HG03520 (cell line): ENCODE measurements around the gene SRRM5.
"Not testable (repeated sequence)": the region's sequence is repeated elsewhere in the genome, so short reads cannot be mapped to it uniquely, and the experiment has no call there.

ENCODE experiments used
- ATAC-seq: cut with Tn5 transposase; IDR thresholded peaks from one replicate; pipeline ENCODE4 v1.9.1; 2021; ENCODE audit warnings: mild to moderate bottlenecking, moderate library complexity; ENCODE audit not compliant: unreplicated experiment

SRRM5 gene

DNA sequence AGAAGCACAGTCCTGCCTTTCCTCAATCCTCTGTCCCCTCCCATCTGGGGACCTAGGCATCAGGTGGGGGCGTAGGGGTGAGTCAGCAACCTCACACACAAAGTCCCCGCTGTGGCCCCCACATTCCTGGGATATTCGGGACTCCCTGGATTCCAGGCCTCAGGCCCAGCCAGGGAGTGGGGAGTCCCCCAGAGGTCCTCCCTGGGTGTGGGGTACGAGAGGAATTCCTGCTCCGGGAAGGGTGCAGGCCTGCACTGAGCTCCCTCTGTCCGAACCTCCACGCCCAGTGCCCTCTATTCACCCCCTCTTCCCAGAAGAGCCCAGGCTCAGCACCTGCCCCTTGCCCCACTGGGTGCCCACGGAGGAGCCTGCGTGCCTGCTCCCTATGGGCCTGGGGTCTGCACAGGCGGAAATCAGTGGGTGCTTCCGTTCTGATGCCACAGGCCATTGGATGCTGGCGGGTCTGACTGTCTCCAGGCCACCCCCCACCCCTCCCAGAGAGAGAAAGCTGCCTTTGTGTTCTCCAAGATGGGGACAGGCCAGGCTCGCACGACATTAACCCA is 24.3 kb downstream of the SRRM5 start:
- ATAC-seq = no peak

DNA sequence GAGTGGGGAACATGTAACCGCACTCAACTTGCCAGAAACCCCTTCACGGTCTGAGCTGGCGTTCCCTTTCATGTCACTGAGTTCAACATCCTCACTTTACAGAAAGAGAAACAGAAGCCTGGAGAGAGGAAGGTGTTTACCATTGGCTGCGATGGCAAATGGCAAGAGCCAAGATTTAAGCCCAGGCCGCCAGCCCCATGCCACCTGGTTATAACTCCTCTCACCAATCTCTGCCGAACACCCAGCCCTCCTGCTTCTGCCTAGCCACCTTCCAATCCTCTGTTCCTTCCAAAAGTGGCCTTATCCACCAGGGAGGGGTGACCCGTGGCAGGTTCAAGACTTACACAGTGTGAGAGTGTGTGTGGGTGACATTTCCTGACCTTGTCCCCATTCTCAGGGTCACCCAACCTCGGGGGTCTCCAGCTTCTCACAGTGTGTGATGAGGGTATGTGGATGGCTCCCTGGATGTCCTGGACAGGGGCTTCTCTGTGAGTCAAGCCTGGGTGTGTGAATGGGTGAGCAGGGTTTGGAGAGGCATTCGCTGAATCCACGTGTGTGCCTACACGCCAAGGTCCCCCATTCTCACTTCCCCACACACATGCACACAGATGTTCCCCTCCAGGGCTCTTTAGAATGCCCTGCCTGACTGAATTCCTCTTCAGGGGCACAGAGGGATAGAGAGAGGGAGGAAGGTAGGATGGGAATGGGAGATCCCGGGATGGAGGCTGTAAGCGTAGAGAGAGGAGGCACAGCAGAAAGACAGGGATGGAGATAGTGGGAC is 26.5 kb downstream of the SRRM5 start:
- ATAC-seq = no peak

DNA sequence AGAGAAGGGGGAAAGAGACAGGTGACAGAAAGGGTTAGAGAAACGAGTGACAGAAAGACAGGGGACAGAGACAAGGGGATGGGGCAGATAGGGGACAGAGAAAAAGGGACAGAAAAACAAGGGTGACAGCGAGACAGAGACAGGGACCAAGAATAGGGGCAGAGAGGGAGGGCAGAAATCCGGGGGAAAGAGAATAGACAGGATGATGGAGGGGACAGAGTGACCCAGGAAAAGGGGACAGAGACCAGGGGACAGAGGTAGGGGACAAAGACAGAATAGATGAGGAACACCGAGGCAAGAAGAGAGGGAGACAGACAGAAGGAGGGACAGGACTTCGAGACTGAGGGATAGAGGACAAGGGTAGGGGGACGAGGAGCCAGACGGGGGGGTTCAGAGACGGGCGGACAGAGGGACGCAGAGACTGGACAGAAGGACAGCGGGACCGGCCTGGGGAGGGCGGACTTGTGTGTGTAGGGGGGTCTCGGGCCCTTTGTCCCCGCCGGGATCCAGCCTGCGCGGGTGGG is 27.2 kb downstream of the SRRM5 start:
- no peak for ATAC-seq

DNA sequence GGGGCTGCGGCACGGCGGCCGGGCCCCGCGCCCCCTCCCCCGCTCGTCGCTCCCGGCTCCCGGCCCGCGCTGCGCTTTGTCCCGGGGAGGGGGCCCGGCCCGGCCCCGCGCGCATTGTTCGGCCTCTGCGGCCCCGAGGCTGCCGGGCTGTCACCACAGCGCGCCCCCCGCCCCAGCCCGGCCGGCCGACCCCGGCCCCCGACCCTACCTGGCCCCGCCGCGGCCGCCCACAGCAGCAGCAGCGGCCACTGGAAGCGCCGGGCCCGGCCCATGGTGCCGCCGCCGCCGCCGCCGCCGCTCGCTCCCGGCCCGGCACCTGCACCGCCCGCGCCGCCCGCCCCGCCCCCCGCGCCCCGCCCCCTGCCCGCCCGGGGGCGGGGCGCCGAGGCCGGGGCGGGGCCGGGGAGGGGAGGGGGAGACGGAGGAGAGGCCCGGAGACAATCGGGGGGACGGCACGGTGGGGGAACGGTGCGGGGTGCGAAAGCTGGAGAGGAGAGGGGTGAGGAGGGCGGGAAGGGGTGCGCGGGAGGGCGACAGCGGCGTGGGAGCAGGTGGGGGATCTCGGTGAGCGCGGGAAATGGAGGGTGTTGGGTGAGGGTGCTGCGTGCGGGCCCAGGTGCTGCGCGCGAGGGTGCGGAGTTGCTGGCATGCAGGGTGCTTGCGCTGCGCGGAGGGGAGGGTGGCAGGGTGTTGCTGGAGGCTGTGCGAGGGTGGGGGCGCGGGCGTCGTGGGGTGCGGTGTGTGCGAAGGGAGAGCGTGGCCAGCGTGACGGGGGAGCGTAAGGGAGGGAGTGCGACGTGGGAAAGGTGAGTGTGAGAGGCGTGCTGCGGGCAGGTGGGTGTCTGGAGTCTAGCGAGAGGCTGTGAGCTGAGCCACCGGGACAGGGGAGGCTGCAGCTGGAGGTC is 27.9 kb downstream of the SRRM5 start, which contains the start of gene CADM4:
CADM4 (minus strand) TSS at position 332 of the 905 bp plus-strand sequence; CDS start at position 272, 60 bp downstream.
- no peak for ATAC-seq

DNA sequence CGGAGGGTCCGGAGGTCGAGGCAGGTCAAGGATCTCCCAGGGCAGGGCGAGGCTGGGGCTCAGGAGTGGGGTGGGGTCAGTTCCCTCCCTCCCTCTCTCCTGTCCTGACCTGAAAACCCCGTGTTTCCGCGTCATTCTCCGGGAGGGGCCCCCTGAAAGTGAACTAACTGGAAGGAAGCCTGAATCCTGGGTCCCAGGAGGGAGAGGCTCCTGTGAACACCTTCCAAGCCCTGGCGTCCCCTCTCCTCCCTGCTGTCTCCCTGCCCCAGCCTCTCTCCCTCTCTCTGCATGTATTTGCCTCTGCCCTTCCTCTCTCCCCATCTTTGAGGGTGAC is 28.5 kb downstream of the SRRM5 start:
- ATAC-seq = no peak

DNA sequence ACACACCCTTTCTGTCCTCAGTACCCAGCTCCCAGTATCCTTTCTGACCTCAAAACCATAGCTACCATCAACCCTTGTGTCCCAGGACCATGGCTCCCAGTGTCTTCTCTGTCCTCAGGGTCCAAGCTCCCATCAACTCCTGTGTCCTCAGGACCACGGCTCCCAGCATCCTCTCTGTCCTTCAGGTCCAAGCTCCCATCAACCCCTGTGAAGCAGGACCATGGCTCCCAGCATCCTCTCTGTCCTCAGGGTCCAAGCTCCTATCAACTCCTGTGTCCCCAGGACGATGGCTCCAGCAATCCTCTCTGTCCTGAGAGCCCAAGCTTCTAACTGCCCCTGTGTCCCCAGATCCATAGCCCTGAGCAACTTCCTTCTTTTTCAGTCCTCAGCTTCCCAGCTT is 29.4 kb downstream of the SRRM5 start:
- no peak for ATAC-seq

DNA sequence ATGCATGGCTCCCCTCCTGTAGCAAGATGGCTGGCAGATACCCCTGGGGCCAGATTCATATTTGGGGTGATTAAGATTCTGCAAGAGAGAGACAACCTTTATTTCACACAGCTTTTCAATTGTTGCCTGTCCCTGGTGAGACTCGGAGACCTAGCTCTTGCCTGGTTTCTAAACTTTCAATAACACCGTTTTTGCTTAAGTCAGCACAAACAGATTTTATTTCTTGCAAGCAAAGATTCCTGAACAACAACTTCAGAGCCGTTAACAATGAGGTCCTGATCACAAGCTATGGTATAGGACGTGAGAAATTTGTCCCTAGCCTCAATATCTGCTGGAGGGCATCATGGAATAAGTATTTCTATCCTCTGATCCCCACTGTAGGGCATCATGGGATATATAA is 30.6 kb downstream of the SRRM5 start:
- ATAC-seq = no peak

DNA sequence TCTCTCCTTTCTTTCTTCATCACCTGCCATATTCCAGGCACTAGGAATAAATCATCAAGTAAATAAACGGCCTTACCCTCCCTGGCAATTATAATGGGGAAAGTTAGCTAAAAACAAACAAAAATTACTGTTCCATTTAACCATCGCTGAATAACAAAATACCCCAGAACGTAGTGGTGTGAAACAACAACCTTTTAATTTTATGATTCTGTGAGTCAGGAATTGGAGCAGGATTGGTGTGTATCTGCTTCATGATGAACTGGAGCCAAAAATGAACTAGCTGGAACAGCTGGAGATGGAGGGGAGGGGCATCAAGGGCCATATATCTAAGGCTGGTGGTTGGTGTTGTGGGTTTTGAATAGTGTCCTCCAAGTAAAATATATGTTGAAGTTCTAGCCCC is 31.4 kb downstream of the SRRM5 start:
- ATAC-seq = no peak

DNA sequence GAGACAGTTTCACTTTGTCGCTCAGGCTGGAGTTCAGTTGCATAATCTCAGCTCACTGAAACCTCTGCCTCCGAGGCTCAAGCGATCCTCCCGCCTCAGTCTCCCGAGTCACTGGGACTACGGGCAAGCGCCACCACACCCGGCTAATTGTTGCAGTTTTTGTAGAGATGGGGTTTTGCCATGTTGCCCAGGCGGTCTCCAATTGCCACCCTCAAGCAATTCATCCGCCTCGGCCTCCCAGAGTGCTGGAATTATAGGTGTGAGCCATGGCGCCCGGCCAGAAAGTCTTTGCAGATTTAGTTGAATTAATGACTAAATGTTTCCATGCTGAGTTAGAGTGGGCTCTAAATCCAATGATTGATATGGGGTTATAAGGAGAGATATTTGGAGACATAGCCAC is 32.3 kb downstream of the SRRM5 start:
- ATAC-seq = no peak

DNA sequence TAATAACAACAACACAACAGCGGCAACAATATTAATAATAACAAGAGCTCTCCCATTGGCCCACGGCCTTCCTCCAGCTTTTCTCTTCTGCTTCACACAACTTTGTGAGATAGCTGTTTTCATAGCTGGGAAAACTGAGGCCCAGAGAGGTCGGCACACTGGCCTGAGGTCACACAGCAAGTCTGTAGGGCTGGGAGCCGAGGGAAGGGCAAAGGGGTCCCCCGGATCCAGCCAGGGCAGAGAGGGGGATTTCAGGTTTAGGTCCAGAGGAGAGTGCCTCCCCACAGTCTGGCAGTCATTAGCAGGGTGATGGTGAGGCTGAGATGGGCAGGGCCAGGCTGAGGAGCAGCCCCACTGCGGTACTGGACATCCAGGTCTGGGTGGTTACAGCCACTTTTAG is 36.7 kb downstream of the SRRM5 start:
- no peak for ATAC-seq

DNA sequence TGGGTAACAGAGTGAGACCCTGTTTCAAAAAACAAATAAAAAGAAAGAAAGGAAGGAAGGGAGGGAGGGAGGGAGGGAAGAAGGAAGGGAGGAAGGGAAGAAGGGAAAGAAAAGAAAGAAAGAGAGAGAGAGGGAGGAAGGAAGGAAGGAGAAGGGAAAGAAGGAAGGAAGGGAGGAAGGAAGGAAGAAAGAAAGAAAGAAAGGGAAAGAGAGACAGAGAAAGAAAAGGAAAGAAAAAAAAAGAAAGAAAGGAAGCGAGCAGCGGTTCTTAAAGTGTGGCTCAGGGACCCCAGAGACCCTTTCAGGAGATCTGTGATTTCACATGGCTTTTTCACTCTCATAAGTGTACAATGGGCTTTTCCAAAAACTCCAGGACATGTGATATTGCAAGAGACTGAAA is 37.6 kb downstream of the SRRM5 start:
- ATAC-seq = no peak

DNA sequence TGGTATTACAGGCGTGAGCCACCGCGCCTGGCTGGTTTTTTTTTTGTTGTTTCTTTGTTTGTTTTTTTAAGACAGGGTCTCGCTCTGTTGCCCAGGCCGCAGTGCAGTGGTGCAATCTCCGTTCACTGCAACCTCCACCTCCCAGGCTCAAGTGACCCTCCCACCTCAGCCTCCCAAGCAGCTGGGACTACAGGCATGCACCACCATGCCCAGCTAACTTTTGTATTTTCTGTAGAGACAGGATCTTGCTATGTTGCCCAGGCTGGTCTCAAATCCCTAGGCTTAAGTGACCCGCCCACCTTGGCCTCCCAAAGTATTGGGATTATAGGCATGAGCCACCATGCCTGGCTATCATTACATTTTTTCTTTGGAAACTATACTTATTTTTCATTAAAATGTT is 38.4 kb downstream of the SRRM5 start:
- ATAC-seq = not testable (repeated sequence)

DNA sequence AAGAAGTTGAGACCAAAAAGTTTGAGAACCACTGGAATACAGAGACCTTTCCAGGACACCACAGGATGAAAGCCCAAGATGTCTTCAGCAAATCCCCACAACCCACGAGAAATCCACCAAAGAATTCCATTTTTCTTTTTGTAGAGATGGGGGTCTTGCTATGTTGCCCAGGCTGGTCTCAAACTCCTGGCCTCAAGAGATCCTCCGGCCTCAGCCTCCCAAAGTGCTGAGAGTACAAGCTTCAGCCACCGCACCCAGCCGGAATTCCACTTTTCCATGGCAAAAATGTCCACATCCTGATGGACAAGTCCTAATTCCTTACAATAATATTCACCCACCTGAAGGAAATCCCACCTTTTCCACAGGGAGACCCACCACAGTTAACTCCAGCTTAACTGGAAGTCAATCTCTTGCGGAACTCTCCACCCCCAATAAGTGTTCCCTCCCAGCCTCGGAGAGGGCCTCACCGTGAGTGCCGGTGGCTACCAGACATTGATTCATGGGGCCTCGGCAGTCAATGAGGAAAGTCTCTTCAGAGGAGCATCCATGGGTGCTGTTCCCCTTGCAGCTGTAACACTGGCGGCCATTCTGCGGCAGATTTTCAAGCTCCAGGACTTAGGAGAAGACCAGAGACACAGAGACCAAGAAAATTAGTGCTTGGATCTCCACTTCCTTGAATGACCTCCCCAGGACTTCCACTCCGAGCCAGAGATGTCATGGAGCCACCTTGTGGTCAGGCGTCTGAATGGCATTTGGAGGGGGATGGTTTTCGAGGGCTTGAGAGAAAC is 40.1 kb downstream of the SRRM5 start:
- no peak for ATAC-seq

DNA sequence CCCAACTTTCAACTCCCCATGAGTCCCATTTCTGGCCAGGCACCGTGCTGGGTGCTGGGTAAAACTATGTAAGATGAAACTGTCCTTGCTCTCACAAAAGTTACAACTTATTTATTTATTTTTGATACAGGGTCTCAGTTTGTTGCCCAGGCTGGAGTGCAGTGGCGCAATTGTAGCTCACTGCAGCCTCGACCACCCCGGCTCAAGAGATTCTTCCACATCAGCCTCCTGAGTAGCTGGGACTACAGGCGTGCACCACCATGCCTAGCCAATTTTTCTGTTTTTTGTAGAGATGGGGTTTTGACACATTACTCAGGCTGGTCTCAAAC is 40.6 kb downstream of the SRRM5 start:
- ATAC-seq = no peak

DNA sequence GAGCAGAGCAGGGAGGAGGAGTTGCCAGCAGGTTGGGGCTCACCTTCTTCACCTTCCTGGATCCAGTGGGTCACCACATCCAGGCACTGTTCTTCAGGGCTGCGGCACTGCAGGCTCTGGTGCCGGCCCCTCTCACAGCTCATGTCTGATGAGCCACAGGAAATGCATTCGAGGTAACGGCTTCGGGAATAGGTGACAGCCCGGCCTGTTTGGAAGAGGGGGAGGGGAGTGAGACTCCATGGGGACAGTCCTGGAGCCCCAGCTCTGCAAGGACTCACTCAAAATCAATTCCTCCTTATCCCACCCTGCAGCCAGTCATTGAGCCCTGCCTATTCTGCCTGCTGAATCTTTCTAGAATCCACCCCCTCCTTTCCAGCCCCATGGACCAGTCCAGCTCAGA is 44.5 kb downstream of the SRRM5 start:
- ATAC-seq = no peak

DNA sequence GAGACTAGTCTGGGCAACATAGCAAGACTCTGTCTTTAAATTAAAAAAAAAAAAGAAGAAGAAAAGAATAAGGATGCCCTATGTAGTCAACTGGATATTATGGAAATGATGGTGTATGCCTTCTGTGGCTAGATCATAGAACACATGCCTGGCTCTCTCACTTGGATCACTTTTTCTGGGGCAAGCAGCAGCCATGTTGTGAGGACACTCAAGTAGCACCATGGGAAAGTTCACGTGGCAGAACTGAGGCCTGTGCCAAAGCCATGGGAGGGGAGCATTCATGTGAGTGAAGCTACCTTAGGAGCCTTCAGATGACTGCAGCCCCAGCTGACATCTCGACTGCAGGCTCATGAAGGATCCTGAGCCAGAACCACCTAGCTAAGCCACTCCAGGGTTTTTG is 46.1 kb downstream of the SRRM5 start:
- ATAC-seq = no peak

DNA sequence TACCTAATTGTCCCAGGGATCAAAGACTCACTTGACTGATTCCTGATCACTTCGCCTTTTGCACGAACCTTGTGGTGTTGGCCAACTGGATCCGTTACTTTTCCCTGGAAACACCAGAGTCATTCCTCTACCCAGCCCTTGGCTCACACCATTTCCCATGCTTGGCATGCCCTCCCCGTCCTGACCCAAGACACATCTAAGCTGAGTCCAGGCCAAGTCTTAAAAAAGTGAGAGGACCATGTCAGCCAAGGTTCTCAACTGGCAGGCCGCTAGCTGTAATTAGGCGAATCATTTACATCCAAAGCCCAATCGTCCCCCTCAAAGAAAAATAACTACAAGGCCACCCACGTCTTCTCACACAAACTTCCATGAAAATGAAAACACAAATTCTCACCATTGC is 46.6 kb downstream of the SRRM5 start:
- ATAC-seq = no peak

DNA sequence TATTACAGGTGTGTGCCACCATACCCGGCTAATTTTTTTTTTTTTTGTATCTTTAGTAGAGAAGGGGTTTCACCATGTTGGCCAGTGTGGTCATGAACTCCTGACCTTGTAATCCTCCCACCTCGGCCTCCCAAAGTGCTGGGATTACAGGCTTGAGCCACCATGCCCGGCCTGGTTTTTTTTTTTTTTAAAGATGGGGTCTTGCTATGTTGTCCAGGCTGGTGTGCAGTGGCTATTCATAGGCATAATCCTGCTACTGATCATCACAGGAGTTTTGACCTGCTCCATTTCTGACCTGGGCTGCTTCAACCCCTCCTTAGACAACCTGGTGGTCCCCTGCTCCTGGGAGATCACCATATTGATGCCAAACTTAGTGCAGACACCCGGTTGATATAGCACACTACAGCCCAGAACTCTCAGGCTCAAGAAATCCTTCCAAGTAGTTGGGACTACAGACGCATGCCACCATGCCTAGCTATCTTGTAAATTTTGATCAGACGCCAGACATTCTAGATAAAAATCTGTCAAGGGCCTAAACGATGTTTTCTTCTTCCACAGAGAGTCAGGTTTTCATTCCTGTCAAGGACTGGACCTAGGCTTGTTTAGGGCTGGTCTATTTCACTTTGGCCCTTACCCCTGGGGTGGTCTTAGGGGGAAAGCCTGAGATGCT is 48.5 kb downstream of the SRRM5 start:
- ATAC-seq = no peak

DNA sequence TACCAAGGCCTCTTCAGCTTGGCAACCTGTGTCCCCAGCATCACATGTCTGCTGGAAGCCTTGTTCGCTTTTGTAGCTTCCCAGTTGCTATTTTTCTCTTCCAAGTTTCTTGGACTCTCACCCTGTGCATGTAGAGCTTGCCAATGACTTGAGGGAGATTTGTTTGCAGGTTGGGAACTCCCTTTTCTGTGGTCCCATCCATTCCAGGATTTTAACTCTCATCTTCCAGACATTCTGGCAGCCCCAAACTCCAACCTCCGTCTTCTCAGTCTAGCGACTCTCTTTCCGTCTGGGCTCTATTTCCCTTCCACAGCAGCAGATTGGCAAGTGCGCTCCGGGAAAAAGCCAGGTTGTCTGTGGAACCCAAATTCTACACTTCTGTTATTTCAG is 49.1 kb downstream of the SRRM5 start:
- no peak for ATAC-seq

DNA sequence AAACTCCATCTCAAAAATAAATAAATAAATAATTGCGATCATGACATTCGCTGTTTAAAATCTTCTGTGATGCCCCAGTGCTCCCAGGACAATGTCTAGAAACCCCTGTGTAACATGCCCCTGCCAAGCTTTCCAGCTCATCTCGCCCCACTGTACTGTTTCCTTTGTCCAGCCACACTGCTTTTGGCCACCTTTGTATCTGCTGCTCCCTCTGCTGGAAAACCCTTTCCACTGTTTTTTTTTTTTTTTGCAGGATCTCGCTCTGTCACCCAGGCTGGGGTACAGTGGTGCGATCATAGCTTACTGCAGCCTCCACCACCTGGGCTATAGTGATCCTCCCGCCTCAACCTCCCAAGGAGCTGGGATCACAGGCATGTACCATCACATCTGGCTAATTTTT is 50.6 kb downstream of the SRRM5 start:
- no peak for ATAC-seq

DNA sequence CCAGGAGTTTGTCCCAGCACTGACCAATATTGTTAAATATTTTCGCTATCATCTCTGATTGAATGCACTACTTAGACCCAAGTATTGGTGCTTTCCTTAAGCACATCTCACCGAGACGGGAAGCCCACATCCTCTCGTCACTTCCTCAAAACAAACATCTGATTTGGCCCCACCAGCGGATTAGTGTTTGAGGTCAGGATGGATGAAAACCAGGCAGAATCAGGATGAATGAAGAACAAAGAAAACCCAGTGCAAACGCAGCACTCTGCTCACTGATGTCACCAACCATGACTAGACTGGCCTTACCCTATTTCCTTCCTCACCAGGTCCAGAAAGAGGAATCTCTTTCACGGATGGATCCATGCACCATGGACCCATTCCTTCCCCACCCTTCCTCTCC is 52.1 kb downstream of the SRRM5 start:
- no peak for ATAC-seq
